Measurements from ENCODE around the gene STK33.

The STK33 gene

GRCh38 chr11:8636127-8636526 lies 42.1 kb upstream of the STK33 start:
- peaks cover 5% of the 10 kb centered on the region for H3K36me3 ChIP-seq (ENCODE audit: insufficient read depth, insufficient read length, low read length)
- TF ChIP-seq ZNF274 (IDR thresholded peaks at IDR 0.05; ENCODE audit: low read depth, low read length) = no peak
- no peak for TF ChIP-seq SUZ12 (IDR thresholded peaks at IDR 0.05; ENCODE audit: extremely low read depth, insufficient read depth, insufficient read length)
- no peak for TF ChIP-seq YY1 (IDR thresholded peaks at IDR 0.05; ENCODE audit: insufficient read depth, insufficient read length)

GRCh38 chr11:8634498-8634897 lies 40.5 kb upstream of the STK33 start:
- Histone ChIP-seq H3K36me3 (ENCODE audit: insufficient read depth, insufficient read length, low read length) (peaks cover 3% of the 10 kb centered on the region), H3K9ac (ENCODE audit: insufficient read length, low read depth) (no peak overlapping the region)
- no peak for TF ChIP-seq ZNF274 (IDR thresholded peaks at IDR 0.05; ENCODE audit: low read depth, low read length)
- no peak for TF ChIP-seq YY1 (IDR thresholded peaks at IDR 0.05; ENCODE audit: insufficient read depth, insufficient read length)
- TF ChIP-seq SUZ12 (IDR thresholded peaks at IDR 0.05; ENCODE audit: extremely low read depth, insufficient read depth, insufficient read length) = no peak

More at GRCh38 chr11:8636127-8636526, 42.1 kb upstream of the STK33 start:
- H3K9me3 ChIP-seq (ENCODE audit: insufficient read depth, low read length) = no peaks in the 10 kb centered on the region; the same call in 1 of the 2 replicates
- peaks cover 8% of the 10 kb centered on the region for H3K4me1 ChIP-seq (ENCODE audit: insufficient read depth, insufficient read length)
- no peak overlapping the region for H3K4me3 ChIP-seq (ENCODE audit: insufficient read length, low read depth)
- no peak overlapping the region for H3K9ac ChIP-seq (ENCODE audit: insufficient read length, low read depth)
- no peak for DNase-seq (ENCODE audit: low read depth, low spot score)
- H3K27me3 ChIP-seq (ENCODE audit: insufficient read depth, insufficient read length) = no peaks in the 10 kb centered on the region

GRCh38 chr11:8631395-8632118 lies 37.5 kb upstream of the STK33 start:
- no peak overlapping the region for H3K4me3 ChIP-seq (ENCODE audit: insufficient read length, low read depth)
- DNase-seq (ENCODE audit: low read depth, low spot score) = no peak
- no peaks in the 10 kb centered on the region for H3K27me3 ChIP-seq (ENCODE audit: insufficient read depth, insufficient read length)
- H3K9ac ChIP-seq (ENCODE audit: insufficient read length, low read depth) = no peak overlapping the region
- H3K9me3 ChIP-seq (ENCODE audit: insufficient read depth, low read length) = no peaks in the 10 kb centered on the region; the same call in 1 of the 2 replicates
- no peak for TF ChIP-seq ZNF274 (IDR thresholded peaks at IDR 0.05; ENCODE audit: low read depth, low read length)
- no peak for TF ChIP-seq SUZ12 (IDR thresholded peaks at IDR 0.05; ENCODE audit: extremely low read depth, insufficient read depth, insufficient read length)
- no peak for TF ChIP-seq YY1 (IDR thresholded peaks at IDR 0.05; ENCODE audit: insufficient read depth, insufficient read length)
- H3K4me1 ChIP-seq (ENCODE audit: insufficient read depth, insufficient read length) = no peaks in the 10 kb centered on the region
- H3K36me3 ChIP-seq (ENCODE audit: insufficient read depth, insufficient read length, low read length) = no peaks in the 10 kb centered on the region

More at GRCh38 chr11:8634498-8634897, 40.5 kb upstream of the STK33 start:
- Histone ChIP-seq H3K4me3 (ENCODE audit: insufficient read length, low read depth) (no peak overlapping the region), H3K4me1 (ENCODE audit: insufficient read depth, insufficient read length) (no peaks in the 10 kb centered on the region), H3K27me3 (ENCODE audit: insufficient read depth, insufficient read length) (no peaks in the 10 kb centered on the region), H3K9me3 (ENCODE audit: insufficient read depth, low read length) (no peaks in the 10 kb centered on the region; the same call in 1 of the 2 replicates)
- DNase-seq (ENCODE audit: low read depth, low spot score) = no peak

GRCh38 chr11:8624698-8625097 lies 30.7 kb upstream of the STK33 start:
- TF ChIP-seq SUZ12 (IDR thresholded peaks at IDR 0.05; ENCODE audit: extremely low read depth, insufficient read depth, insufficient read length) (no peak), YY1 (IDR thresholded peaks at IDR 0.05; ENCODE audit: insufficient read depth, insufficient read length) (no peak), ZNF274 (IDR thresholded peaks at IDR 0.05; ENCODE audit: low read depth, low read length) (no peak)
- no peaks in the 10 kb centered on the region for H3K9me3 ChIP-seq (ENCODE audit: insufficient read depth, low read length)
- DNase-seq (ENCODE audit: low read depth, low spot score) = no peak
- no peak overlapping the region for H3K9ac ChIP-seq (ENCODE audit: insufficient read length, low read depth)
- no peak overlapping the region for H3K4me3 ChIP-seq (ENCODE audit: insufficient read length, low read depth)
- no peaks in the 10 kb centered on the region for H3K4me1 ChIP-seq (ENCODE audit: insufficient read depth, insufficient read length)
- no peaks in the 10 kb centered on the region for H3K27me3 ChIP-seq (ENCODE audit: insufficient read depth, insufficient read length)
- peaks cover 16% of the 10 kb centered on the region for H3K36me3 ChIP-seq (ENCODE audit: insufficient read depth, insufficient read length, low read length)

- TF ChIP-seq SUZ12 (IDR thresholded peaks at IDR 0.05; ENCODE audit: extremely low read depth, insufficient read depth, insufficient read length) = no peak
- no peak for TF ChIP-seq ZNF274 (IDR thresholded peaks at IDR 0.05; ENCODE audit: low read depth, low read length)
- no peak for TF ChIP-seq YY1 (IDR thresholded peaks at IDR 0.05; ENCODE audit: insufficient read depth, insufficient read length)
- DNase-seq (ENCODE audit: low read depth, low spot score) = no peak
- Histone ChIP-seq H3K9ac (ENCODE audit: insufficient read length, low read depth) (no peak overlapping the region), H3K27me3 (ENCODE audit: insufficient read depth, insufficient read length) (no peaks in the 10 kb centered on the region), H3K9me3 (ENCODE audit: insufficient read depth, low read length) (no peaks in the 10 kb centered on the region), H3K4me3 (ENCODE audit: insufficient read length, low read depth) (no peak overlapping the region), H3K36me3 (ENCODE audit: insufficient read depth, insufficient read length, low read length) (peaks cover 24% of the 10 kb centered on the region), H3K4me1 (ENCODE audit: insufficient read depth, insufficient read length) (no peaks in the 10 kb centered on the region)
These were observed 27.1 kb upstream of the STK33 start for GRCh38 chr11:8621147-8621546.

- Histone ChIP-seq H3K4me3 (ENCODE audit: insufficient read length, low read depth) (no peak overlapping the region), H3K9me3 (ENCODE audit: insufficient read depth, low read length) (no peaks in the 10 kb centered on the region), H3K36me3 (ENCODE audit: insufficient read depth, insufficient read length, low read length) (peaks cover 16% of the 10 kb centered on the region), H3K9ac (ENCODE audit: insufficient read length, low read depth) (no peak overlapping the region), H3K27me3 (ENCODE audit: insufficient read depth, insufficient read length) (no peaks in the 10 kb centered on the region), H3K4me1 (ENCODE audit: insufficient read depth, insufficient read length) (no peaks in the 10 kb centered on the region)
- DNase-seq (ENCODE audit: low read depth, low spot score) = no peak
- TF ChIP-seq YY1 (IDR thresholded peaks at IDR 0.05; ENCODE audit: insufficient read depth, insufficient read length) = no peak
- TF ChIP-seq SUZ12 (IDR thresholded peaks at IDR 0.05; ENCODE audit: extremely low read depth, insufficient read depth, insufficient read length) = no peak
- TF ChIP-seq ZNF274 (IDR thresholded peaks at IDR 0.05; ENCODE audit: low read depth, low read length) = no peak
These were observed 23.0 kb upstream of the STK33 start for GRCh38 chr11:8617063-8617462.

- Histone ChIP-seq H3K9me3 (ENCODE audit: insufficient read depth, low read length) (no peaks in the 10 kb centered on the region), H3K36me3 (ENCODE audit: insufficient read depth, insufficient read length, low read length) (peaks cover 8% of the 10 kb centered on the region), H3K9ac (ENCODE audit: insufficient read length, low read depth) (no peak overlapping the region), H3K4me3 (ENCODE audit: insufficient read length, low read depth) (no peak overlapping the region), H3K27me3 (ENCODE audit: insufficient read depth, insufficient read length) (no peaks in the 10 kb centered on the region), H3K4me1 (ENCODE audit: insufficient read depth, insufficient read length) (no peaks in the 10 kb centered on the region)
- no peak for DNase-seq (ENCODE audit: low read depth, low spot score)
- TF ChIP-seq YY1 (IDR thresholded peaks at IDR 0.05; ENCODE audit: insufficient read depth, insufficient read length) (no peak), SUZ12 (IDR thresholded peaks at IDR 0.05; ENCODE audit: extremely low read depth, insufficient read depth, insufficient read length) (no peak), ZNF274 (IDR thresholded peaks at IDR 0.05; ENCODE audit: low read depth, low read length) (no peak)
These were observed 21.4 kb upstream of the STK33 start for GRCh38 chr11:8615291-8616032.

Measured in NT2/D1 (cell line).